Prostate gland (tissue), 2 donors: ENCODE results near the gene ANKRD40CL.

Source experiments
- POLR2A ChIP-seq: fragments of 450-650 bp; IDR thresholded peaks from one replicate; pipeline ENCODE4 v1.6.1; 2016; ENCODE audit warnings: antibody characterized with exemption, mild to moderate bottlenecking
- TF ChIP-seq, protein P1 (sequence below), 4 experiments: fragments of 200-600 bp in 2 of 4; fragments of 450-650 bp in 2 of 4; sonication (generic) in 2 of 4; IDR thresholded peaks; 1 replicate in 3 of 4; 2 replicates in 1 of 4; pipeline ENCODE4 v1.5.1; 2016 to 2019; ENCODE audit warnings: antibody characterized with exemption in 4 of 4, mild to moderate bottlenecking in 2 of 4, moderate library complexity in 2 of 4

GRCh38 chr17:50787106-50787505 is 19.8 kb upstream of the ANKRD40CL start:
- TF ChIP-seq, protein P1, sequence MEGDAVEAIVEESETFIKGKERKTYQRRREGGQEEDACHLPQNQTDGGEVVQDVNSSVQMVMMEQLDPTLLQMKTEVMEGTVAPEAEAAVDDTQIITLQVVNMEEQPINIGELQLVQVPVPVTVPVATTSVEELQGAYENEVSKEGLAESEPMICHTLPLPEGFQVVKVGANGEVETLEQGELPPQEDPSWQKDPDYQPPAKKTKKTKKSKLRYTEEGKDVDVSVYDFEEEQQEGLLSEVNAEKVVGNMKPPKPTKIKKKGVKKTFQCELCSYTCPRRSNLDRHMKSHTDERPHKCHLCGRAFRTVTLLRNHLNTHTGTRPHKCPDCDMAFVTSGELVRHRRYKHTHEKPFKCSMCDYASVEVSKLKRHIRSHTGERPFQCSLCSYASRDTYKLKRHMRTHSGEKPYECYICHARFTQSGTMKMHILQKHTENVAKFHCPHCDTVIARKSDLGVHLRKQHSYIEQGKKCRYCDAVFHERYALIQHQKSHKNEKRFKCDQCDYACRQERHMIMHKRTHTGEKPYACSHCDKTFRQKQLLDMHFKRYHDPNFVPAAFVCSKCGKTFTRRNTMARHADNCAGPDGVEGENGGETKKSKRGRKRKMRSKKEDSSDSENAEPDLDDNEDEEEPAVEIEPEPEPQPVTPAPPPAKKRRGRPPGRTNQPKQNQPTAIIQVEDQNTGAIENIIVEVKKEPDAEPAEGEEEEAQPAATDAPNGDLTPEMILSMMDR (IDR thresholded peaks at IDR 0.05) = no peak
- TF ChIP-seq POLR2A = no peak
